K562 (cell line): ENCODE measurements around the gene FRMD5. TPM values are rescaled to one million over a fixed set of nuclear protein-coding genes. Genes with fewer than 3 reads are reported as not detected.

ENCODE experiments used
- CEBPG ChIP-seq, 3 experiments: fragments of 200-800 bp in 1 of 3; sonication (Bioruptor generic) in 1 of 3; sonication (generic) in 1 of 3; formaldehyde crosslinking in 1 of 3; IDR thresholded peaks in 2 of 3; conservative IDR thresholded peaks in 1 of 3; 2 replicates each; pipeline versions ENCODE4 v1.6.1 to v1.8.0; 2016 to 2022; ENCODE audit warnings: missing compliant biosample characterization in 2 of 3, missing genetic modification characterization in 2 of 3, mild to moderate bottlenecking in 1 of 3, missing genetic modification reagents in 1 of 3
- DDX20 ChIP-seq: fragments of 450-650 bp; IDR thresholded peaks from 2 replicates; pipeline ENCODE4 v1.6.1; 2016; ENCODE audit warnings: missing genetic modification characterization, low read depth, mild to moderate bottlenecking, missing compliant biosample characterization, moderate library complexity
- ZNF274 ChIP-seq: IDR thresholded peaks from 2 replicates; pipeline ENCODE4 v1.6.1; 2011; ENCODE audit warnings: low read depth, mild to moderate bottlenecking, low read length, moderate library complexity, borderline replicate concordance
- ZNF408 ChIP-seq: fragments of 250-450 bp; sonication (Bioruptor Pico); IDR thresholded peaks from 2 replicates; pipeline ENCODE4 v1.4.0; 2020; ENCODE audit warnings: low read depth, mild to moderate bottlenecking, moderate library complexity
- polyA plus RNA-seq, 8 experiments: library from polyadenylated mRNA; depleted of rRNA in 4 of 8; stranded (reverse) in 5 of 8; unstranded in 3 of 8; fragments of >200 nt; fragmentation: Nextera tagmentation in 2 of 8; fragmentation: Illumina TruSeq in 1 of 8; extraction: Ambion mirVana in 2 of 8; extraction: Trizol in 1 of 8; gene quantifications; 2 replicates each; pipeline versions ENCODE4 v1.2.1 to v1.2.3, GENCODE V29; 2011 to 2014; ENCODE audit warnings: inconsistent platforms in 1 of 8, missing spikeins in 1 of 8
- total RNA-seq, 7 experiments: library from RNA; depleted of rRNA in 6 of 7; stranded (reverse); fragments of >200 nt in 6 of 7; fragmentation: Illumina TruSeq in 2 of 7; extraction: Trizol in 2 of 7; gene quantifications; 2 replicates each; pipeline versions ENCODE4 v1.2.1 to v1.2.3, GENCODE V29; 2011 to 2021; ENCODE audit warnings: low replicate concordance in 1 of 7
- TF ChIP-seq, protein P1 (sequence below): fragments of 450-650 bp; IDR thresholded peaks from 2 replicates; pipeline ENCODE4 v1.6.1; 2016; ENCODE audit warnings: mild to moderate bottlenecking, moderate library complexity
- TF ChIP-seq, protein P2 (sequence below): IDR thresholded peaks from 2 replicates; pipeline ENCODE4 v1.6.1; 2012; ENCODE audit warnings: low read depth, low read length, improper control_type of control experiment, borderline replicate concordance

FRMD5 gene
- total and polyA plus RNA-seq, 9 of the 15 experiments (the other 6 are each of a cell fraction or from before 2014, with no cell fraction given) = 0.13 to 0.38 TPM; not detected in 7

DNA sequence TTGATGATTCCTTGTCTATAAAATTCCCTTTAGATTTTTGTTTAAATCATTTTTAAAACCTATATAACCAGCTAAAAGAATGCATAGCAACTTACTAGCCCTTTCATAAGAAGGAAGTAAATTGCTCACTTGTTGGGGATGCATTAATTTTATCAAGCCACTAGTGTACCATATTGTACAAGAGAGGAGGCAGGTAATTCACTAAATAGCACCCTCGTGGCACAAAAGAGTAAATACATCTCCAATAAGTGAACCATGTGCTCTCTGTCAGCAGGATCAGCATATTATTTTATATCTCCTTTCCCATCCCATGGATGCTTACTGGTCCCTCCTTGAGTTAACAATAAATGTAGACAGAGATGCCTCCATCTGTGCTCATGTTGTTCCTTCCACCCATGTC, 34.3 kb downstream of the FRMD5 start (continued):
- TF ChIP-seq, protein P1, sequence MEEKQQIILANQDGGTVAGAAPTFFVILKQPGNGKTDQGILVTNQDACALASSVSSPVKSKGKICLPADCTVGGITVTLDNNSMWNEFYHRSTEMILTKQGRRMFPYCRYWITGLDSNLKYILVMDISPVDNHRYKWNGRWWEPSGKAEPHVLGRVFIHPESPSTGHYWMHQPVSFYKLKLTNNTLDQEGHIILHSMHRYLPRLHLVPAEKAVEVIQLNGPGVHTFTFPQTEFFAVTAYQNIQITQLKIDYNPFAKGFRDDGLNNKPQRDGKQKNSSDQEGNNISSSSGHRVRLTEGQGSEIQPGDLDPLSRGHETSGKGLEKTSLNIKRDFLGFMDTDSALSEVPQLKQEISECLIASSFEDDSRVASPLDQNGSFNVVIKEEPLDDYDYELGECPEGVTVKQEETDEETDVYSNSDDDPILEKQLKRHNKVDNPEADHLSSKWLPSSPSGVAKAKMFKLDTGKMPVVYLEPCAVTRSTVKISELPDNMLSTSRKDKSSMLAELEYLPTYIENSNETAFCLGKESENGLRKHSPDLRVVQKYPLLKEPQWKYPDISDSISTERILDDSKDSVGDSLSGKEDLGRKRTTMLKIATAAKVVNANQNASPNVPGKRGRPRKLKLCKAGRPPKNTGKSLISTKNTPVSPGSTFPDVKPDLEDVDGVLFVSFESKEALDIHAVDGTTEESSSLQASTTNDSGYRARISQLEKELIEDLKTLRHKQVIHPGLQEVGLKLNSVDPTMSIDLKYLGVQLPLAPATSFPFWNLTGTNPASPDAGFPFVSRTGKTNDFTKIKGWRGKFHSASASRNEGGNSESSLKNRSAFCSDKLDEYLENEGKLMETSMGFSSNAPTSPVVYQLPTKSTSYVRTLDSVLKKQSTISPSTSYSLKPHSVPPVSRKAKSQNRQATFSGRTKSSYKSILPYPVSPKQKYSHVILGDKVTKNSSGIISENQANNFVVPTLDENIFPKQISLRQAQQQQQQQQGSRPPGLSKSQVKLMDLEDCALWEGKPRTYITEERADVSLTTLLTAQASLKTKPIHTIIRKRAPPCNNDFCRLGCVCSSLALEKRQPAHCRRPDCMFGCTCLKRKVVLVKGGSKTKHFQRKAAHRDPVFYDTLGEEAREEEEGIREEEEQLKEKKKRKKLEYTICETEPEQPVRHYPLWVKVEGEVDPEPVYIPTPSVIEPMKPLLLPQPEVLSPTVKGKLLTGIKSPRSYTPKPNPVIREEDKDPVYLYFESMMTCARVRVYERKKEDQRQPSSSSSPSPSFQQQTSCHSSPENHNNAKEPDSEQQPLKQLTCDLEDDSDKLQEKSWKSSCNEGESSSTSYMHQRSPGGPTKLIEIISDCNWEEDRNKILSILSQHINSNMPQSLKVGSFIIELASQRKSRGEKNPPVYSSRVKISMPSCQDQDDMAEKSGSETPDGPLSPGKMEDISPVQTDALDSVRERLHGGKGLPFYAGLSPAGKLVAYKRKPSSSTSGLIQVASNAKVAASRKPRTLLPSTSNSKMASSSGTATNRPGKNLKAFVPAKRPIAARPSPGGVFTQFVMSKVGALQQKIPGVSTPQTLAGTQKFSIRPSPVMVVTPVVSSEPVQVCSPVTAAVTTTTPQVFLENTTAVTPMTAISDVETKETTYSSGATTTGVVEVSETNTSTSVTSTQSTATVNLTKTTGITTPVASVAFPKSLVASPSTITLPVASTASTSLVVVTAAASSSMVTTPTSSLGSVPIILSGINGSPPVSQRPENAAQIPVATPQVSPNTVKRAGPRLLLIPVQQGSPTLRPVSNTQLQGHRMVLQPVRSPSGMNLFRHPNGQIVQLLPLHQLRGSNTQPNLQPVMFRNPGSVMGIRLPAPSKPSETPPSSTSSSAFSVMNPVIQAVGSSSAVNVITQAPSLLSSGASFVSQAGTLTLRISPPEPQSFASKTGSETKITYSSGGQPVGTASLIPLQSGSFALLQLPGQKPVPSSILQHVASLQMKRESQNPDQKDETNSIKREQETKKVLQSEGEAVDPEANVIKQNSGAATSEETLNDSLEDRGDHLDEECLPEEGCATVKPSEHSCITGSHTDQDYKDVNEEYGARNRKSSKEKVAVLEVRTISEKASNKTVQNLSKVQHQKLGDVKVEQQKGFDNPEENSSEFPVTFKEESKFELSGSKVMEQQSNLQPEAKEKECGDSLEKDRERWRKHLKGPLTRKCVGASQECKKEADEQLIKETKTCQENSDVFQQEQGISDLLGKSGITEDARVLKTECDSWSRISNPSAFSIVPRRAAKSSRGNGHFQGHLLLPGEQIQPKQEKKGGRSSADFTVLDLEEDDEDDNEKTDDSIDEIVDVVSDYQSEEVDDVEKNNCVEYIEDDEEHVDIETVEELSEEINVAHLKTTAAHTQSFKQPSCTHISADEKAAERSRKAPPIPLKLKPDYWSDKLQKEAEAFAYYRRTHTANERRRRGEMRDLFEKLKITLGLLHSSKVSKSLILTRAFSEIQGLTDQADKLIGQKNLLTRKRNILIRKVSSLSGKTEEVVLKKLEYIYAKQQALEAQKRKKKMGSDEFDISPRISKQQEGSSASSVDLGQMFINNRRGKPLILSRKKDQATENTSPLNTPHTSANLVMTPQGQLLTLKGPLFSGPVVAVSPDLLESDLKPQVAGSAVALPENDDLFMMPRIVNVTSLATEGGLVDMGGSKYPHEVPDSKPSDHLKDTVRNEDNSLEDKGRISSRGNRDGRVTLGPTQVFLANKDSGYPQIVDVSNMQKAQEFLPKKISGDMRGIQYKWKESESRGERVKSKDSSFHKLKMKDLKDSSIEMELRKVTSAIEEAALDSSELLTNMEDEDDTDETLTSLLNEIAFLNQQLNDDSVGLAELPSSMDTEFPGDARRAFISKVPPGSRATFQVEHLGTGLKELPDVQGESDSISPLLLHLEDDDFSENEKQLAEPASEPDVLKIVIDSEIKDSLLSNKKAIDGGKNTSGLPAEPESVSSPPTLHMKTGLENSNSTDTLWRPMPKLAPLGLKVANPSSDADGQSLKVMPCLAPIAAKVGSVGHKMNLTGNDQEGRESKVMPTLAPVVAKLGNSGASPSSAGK = no peak
- TF ChIP-seq DDX20 (tag) (no peak), CEBPG (CRISPR knock-in tag; IDR thresholded peaks at IDR 0.05) (no peak), CEBPG (tag; conservative IDR thresholded peaks at IDR 0.05 in 1 of 2, IDR thresholded peaks at IDR 0.05 in 1 of 2) (no peak), ZNF408 (CRISPR knock-in tag) (no peak), ZNF274 (no peak)
- TF ChIP-seq, protein P2, sequence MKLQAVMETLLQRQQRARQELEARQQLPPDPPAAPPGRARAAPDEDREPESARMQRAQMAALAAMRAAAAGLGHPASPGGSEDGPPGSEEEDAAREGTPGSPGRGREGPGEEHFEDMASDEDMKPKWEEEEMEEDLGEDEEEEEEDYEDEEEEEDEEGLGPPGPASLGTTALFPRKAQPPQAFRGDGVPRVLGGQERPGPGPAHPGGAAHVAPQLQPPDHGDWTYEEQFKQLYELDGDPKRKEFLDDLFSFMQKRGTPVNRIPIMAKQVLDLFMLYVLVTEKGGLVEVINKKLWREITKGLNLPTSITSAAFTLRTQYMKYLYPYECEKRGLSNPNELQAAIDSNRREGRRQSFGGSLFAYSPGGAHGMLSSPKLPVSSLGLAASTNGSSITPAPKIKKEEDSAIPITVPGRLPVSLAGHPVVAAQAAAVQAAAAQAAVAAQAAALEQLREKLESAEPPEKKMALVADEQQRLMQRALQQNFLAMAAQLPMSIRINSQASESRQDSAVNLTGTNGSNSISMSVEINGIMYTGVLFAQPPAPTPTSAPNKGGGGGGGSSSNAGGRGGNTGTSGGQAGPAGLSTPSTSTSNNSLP = no peak
